Activated T-cell treated with anti-CD3 and anti-CD28 coated beads, Interleukin-2, amount 50 U/mL, for 4 hours (primary cell): ENCODE data around the gene TRIM65. TPM values are rescaled to one million over a fixed set of nuclear protein-coding genes. Genes with fewer than 3 reads are reported as not detected.

Experiments used
- ATAC-seq, 2 donors: fragments of 200-7000 bp; cut with Tn5 transposase; one replicate each; pipeline ENCODE4 v1.10.0; 2021
- DNase-seq: peaks from one replicate; pipeline ENCODE4 v3.0.0-alpha.2; 2020
- H3K27me3 Mint-ChIP-seq: one replicate; pipeline ENCODE4 v1.8.0; 2021; ENCODE audit warnings: low read depth, mixed read lengths
- H3K36me3 Mint-ChIP-seq: one replicate; pipeline ENCODE4 v1.8.0; 2022; ENCODE audit warnings: mixed read lengths; ENCODE audit not compliant: insufficient read depth
- H3K4me1 Mint-ChIP-seq: one replicate; pipeline ENCODE4 v1.8.0; 2021; ENCODE audit warnings: low read depth, mixed read lengths
- H3K4me3 Mint-ChIP-seq: one replicate; pipeline ENCODE4 v1.8.0; 2021; ENCODE audit warnings: mild to moderate bottlenecking, moderate library complexity, mixed read lengths
- H3K9me3 Mint-ChIP-seq: one replicate; pipeline ENCODE4 v1.8.0; 2021; ENCODE audit warnings: mixed read lengths
- total RNA-seq, 3 donors: library from RNA; stranded (reverse); gene quantifications; one replicate each; pipeline ENCODE4 v1.2.1, GENCODE V29; 2021

Gene TRIM65
- total RNA-seq, 3 donors from 2014 or later = 35.3 to 46.9 (median 43.7) TPM

DNA sequence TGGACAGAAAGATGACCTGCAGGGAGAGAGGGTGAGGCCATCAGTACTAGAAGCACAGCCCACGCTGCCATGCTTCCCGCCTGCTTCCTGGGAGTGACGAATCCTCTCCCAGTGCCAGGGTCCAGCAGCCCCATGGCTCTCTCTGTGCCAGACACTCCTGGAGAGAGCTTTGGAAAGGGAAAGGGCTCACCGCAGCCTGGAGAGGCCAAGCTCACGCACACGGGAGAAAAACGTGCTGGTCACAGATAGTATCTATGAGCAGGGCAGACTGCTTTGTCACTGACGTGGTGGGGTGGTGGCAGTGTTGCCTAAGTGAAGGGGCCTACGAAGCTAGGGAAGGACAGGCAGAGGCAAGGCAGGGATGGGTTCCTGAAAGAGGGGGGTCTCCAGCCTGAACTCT is 47.0 kb downstream of the TRIM65 start:
- no peak for ATAC-seq
- H3K9me3 Mint-ChIP-seq = no peaks in the 10 kb centered on the region
- peaks cover 37% of the 10 kb centered on the region for H3K4me1 Mint-ChIP-seq
- peaks cover 15% of the 10 kb centered on the region for H3K36me3 Mint-ChIP-seq
- H3K4me3 Mint-ChIP-seq = no peak overlapping the region
- no peak for DNase-seq
- no peaks in the 10 kb centered on the region for H3K27me3 Mint-ChIP-seq

DNA sequence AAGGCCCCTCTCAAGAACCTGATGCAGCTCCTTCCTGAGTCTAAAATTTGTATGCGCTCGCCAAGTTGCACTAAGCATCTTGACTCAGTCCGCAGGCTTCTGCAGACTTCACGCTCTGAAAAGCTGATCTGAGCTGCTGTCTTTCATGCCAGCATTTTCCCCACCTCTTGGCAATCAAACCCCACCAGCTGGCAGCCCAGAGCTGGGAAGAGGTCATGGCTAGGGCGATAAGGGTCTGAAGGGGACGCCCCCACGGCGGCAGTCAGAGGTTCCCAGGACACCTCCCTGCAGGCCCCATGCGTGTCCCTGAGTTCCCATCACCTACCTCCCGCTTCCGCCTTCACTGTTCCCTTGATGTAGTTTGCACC is 47.5 kb downstream of the TRIM65 start:
- Mint-ChIP-seq H3K4me1 (peaks cover 33% of the 10 kb centered on the region), H3K27me3 (no peaks in the 10 kb centered on the region), H3K4me3 (no peak overlapping the region), H3K36me3 (peaks cover 15% of the 10 kb centered on the region), H3K9me3 (no peaks in the 10 kb centered on the region)
- DNase-seq (no peak), ATAC-seq (no peak)

DNA sequence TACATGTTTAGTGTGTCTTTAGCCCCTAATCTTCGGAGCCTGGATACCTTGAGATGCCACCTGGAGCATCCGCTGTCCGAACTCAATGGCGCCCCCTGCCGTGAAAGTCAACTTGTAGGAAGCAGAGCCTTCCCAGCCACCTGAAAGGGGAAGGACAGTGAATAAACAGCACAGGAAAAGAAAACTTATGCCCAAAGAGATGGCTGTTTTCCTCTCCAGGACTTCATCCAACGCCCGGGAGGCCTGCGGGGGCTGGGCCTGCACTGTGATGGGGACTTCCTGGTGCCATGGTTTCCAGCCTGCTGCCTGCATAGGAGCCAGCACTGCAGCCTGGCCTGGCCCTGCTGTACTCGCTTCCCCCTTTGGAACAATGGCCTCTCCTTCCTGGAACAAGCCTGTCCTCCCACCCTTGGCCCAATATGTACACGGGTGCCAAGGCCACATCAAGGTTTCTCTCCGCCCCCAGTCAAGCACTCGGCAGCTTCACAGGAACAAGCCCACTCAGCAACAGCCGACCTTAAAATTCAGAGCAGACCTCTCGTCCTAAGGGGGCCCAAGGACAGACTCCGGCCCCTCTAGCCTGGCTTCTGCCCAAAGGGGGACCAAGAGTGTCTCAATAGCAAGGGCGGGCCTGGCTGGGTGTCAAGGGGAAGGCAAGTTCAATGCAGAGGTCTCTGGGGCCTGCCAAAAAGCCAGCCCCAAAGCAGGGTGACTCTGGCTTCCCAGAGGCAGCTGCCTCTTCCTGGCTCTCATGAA is 48.0 kb downstream of the TRIM65 start:
- Mint-ChIP-seq H3K9me3 (no peaks in the 10 kb centered on the region), H3K4me3 (no peak overlapping the region), H3K4me1 (peaks cover 32% of the 10 kb centered on the region), H3K27me3 (no peaks in the 10 kb centered on the region), H3K36me3 (peaks cover 15% of the 10 kb centered on the region)
- DNase-seq (peak; percentile 84), ATAC-seq (peak; percentile 19 to 28)

DNA sequence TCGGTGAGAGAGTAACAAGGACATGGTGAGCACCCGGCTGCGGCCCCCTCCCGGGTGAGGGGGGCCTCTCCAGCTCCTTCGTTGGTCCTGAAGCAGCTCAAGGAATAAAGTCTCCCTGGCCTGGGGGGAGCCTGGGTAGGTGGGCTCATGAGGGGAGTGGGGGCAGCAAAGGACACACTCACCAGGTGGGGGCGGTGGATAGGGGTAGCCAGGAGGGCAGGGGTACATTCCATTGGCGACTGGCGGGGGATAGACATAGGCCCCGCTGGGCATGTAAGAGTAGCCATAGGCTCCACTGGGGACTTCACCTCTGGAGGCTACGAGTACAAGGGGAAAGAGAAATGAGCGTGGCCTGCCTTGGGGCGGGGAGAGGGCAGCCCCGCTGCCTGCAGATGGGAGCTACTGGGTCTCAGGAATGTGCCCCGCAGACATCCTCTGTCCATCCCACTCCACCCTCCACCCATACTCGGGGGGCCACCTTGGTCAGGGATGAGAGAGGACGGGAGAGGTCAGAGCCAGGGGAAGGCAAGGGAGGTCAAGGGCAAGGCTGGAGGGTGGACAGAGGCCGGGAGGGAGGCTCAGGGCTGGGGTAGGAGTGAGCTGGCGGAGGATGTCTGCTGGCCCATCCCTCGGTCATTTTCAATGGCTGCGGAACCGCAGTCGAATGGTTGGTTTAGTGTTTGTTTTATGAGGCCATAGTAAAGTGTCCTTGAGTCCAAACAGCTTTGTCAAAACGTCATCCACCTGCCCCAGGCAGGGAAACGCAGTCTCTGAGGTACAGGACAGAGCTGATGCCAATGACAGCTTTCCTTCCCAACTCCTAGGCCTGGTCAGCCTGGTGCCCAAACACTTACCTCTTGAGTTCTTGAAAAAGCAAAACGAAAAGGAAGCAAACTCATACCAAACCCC is 48.9 kb downstream of the TRIM65 start:
- peaks cover 15% of the 10 kb centered on the region for H3K36me3 Mint-ChIP-seq
- ATAC-seq (no peak), DNase-seq (no peak)
- H3K4me1 Mint-ChIP-seq = peaks cover 24% of the 10 kb centered on the region
- no peak overlapping the region for H3K4me3 Mint-ChIP-seq
- no peaks in the 10 kb centered on the region for H3K27me3 Mint-ChIP-seq
- H3K9me3 Mint-ChIP-seq = no peaks in the 10 kb centered on the region

DNA sequence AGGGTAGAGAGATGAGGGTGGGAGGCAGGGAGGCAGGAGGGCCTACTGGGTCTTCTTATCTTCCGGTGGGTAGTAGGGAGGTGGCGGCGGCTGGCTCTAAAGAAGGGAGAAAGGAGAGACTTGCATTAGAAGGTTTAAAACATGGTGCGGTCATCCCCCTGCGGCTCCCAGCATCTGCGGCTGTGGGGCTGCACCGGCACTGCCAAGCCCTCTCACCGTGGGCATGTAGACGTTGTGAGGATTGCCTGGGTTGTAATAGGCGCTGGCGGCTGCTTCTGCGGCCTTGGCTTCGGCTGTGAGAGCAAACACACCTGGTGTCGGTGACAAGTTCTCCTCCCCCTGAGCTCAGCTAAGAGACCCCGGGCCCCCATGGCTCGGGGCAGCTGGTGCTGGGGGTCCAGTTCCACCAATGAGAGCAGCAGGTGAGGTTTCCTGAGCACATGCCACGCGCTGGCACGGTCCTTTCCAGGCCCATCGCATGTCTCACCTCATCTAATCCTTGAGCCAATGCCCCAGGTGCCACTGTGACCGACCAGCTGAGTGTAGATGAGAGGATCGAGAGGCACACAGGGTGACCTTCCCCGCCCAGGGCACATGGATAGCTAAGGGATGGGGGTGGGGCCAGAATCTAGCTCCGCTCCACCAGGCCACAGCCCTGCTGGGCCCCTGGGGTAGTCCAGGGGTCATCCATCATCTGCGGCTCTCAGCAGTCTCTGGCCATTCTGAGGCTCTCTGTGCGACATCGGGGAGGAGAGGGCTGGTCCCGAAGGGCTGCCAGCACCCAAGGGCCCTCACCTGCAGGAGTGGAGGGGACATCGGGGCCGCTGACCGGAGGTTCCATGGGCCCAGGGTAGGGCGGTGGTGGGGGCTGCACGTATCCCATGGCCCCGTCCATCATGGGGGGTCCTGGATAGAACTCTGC is 49.8 kb downstream of the TRIM65 start:
- Mint-ChIP-seq H3K4me3 (no peak overlapping the region), H3K27me3 (no peaks in the 10 kb centered on the region), H3K36me3 (peaks cover 15% of the 10 kb centered on the region), H3K9me3 (no peaks in the 10 kb centered on the region), H3K4me1 (peaks cover 26% of the 10 kb centered on the region)
- no peak for ATAC-seq
- no peak for DNase-seq

DNA sequence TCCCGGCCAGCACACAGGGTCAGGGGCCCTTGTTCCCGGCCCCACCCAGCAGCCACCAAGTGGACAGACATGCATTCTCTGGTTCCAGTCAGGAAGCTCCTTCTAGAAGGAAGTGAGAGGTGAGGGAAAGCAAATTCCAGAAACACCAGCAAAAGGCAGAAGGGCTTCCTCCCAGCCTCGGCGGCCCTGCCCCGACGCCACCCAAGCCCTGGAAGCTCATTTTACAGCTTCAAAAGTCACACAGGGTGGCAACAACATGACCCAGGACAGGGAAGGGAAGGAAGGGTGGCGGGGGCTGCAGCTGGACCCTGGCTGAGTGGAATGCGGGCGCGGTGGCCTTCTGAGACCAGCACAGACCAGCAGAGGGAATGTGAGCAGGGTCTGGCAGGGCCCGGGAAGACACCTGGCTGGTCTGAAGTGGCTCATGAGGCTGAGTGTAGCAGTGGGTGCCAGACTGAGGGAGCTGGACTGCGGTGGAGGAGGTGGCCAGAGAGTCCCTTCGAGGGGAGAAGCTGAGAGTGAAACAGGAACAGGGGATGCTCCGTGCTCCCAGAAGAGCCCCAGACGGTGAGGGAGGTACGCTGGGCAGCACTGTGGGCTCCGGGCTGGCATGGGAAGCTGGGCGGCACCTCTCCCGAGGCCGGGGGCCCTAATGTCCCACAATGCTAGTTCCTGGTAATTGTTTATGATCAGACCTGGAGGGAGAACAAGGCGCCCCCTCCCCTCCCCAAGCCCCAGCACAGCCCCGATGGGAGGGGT is 50.6 kb downstream of the TRIM65 start:
- H3K36me3 Mint-ChIP-seq = peaks cover 15% of the 10 kb centered on the region
- ATAC-seq = no peak
- H3K27me3 Mint-ChIP-seq = no peaks in the 10 kb centered on the region
- no peaks in the 10 kb centered on the region for H3K9me3 Mint-ChIP-seq
- no peak for DNase-seq
- no peak overlapping the region for H3K4me3 Mint-ChIP-seq
- peaks cover 22% of the 10 kb centered on the region for H3K4me1 Mint-ChIP-seq

DNA sequence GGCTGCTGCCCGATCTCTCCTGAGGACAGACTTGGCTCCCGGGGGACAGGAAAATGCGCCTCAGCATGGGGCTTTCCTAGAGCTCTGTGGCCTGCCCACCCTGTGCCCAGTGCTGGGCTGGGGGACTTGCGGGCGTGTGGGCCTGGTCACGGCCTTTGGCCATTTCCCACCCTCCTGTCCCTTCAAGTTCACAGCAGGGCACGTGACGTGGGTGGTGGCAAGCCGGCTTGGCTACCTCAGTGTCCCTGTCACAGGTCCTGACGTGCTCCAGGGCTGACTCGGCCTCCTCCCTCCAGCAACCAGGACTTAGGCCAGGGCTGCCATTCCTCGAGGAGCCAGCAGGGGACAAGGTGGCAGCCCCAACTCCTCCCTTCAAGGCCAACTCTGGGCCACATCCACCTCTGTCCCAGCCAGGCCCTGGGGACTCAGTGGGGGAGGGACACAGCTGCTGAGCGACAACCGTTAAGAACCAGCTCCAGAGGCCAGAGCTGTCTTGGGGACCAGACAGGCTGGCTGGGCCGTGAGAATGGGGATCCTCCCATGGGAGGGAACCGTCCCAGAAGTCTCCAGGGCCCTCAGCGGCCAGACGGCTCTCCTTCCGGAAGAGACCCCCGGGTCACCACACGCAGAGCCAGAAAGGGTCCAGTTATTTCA is 51.6 kb downstream of the TRIM65 start:
- Mint-ChIP-seq H3K4me1 (peaks cover 24% of the 10 kb centered on the region), H3K4me3 (peak overlapping the region; percentile 56), H3K36me3 (peaks cover 15% of the 10 kb centered on the region), H3K9me3 (no peaks in the 10 kb centered on the region), H3K27me3 (no peaks in the 10 kb centered on the region)
- ATAC-seq (peak; percentile 58 to 64), DNase-seq (peak; percentile 49)

DNA sequence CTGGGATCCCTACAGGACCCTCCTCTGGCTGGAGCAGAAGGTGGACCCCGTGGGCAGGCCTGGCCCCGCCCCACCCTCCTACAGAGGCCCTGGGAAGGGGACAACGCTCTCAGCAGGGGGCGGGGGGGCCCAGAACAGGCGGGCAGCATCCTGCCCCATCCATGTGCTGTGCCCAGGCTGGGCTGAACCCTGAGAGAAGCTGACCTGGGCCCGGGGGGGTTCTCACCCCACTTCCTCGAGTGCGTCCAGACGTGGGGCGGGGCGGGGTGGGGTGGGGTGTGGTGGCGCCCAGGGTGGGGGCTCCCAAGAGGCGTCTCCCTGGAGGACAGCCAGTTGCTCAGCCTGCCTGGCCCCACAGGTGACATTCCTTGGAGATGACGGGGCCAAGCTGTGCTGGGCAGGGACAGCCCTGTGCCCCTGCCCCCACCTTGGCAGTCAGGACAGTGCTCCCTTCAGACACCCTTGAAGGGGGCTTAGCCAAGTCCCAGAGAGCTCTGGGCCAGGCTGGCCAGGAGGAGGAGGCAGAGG is 52.2 kb downstream of the TRIM65 start:
- Mint-ChIP-seq H3K4me1 (peaks cover 24% of the 10 kb centered on the region), H3K36me3 (peaks cover 12% of the 10 kb centered on the region), H3K27me3 (no peaks in the 10 kb centered on the region), H3K4me3 (peak overlapping the region; percentile 93), H3K9me3 (no peaks in the 10 kb centered on the region)
- DNase-seq (no peak), ATAC-seq (peak; percentile 13 to 16)

DNA sequence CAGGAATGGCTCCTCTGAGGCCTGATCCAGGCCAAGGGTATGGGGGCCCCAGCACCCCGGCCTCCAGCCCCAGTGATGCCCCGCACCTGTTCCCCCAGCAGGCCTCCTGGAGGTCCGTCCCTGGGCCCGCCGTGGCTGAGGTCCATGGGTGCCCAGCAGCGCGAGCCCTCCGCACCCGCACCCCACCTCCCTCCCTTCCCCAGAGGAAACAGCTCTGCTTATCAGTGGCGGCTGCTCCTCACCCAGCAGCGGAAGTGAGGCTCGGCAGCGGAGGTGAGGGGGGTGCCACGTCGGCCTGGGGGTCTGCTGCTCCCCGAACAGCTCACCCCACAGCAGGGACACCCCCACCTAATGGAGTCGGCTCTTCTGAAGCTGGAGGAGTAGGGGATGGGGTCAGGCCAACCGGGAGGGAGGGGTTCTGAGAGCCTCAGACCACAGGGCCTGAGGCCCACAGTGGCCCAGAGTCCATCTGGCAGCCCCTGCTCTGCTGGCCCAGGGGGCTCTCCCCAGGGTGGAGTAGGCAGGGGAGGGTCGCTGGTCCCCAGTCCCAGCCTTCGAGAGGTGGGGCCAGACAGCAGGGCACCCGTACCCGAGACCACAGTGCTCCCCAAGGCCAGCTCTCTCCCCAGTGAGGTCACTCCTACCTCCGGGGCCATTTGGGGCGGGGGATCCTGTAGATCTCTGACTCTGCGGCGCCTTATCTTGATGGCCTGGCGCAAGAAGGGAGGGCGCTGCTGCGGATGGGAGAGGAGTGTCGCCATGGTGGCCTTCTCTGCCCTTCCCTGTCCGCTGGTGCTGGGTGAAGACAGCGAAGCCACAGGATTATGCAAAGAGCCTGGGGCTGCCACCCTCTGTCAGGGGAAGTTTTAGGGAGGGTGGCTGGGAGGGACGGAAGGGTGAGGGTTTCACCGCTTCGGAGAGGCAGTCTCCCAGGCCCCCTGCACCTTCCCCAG is 52.9 kb downstream of the TRIM65 start, which contains the start of gene UNC13D:
Gene UNC13D, minus strand, starts transcription at position 828 of the 953 bp plus-strand sequence. Its CDS starts 67 bp downstream, at position 761.
- Mint-ChIP-seq H3K9me3 (no peaks in the 10 kb centered on the region), H3K4me3 (peak within 1 kb of the TSS; percentile 93), H3K36me3 (peaks cover 12% of the 10 kb centered on the region), H3K4me1 (peaks cover 24% of the 10 kb centered on the region), H3K27me3 (no peaks in the 10 kb centered on the region)
- DNase-seq (peak; percentile 52), ATAC-seq (peak; percentile 72 to 74)

DNA sequence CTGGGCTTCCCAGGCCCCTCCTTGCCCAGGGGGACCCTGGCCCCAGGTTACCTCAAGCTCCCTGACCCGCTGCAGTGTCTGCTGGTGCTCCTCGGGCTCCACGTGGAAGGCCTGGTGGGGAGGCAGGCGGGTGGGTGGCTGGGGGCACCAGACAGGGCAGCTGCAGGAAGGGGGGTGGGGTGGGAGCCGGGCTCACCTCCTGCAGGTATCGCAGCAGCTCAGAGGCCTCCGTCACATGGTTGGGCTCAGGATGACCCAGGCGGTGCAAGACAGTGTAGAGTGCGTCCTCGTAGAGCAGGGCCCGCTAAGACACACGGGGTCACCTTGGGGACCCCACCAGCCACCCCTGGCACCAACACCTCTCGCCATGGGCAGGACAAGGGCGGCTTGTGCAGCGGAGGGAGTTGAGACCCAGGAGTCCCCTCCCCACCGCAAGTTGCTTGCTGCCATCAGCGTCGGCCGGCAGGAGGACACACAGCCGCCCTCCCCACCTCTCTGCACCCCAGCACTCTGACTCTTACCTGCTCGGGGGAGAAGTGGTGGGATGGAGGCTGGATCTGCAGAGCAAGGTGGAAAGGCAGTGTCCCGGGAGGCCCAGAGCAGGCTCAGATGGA is 53.7 kb downstream of the TRIM65 start:
- no peaks in the 10 kb centered on the region for H3K27me3 Mint-ChIP-seq

DNA sequence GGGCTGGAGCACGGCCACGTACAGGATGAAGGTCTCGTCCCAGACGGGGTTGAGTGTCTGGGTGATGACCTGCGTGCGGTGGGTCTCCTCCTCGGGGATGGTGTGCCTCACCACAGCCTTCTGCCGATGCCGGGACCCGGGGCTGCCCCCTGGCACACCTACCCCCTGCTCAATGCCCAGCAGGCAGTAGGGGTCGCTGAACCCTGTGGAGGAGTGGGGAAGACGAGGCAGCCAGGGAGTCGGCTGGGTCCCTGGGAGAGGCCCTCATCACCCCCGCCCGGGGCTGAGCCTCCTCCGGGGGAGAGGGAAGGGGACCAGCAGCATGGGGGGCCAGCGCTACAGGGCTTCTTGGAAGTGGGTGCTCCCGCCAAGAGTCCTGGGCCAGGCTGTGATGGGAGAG is 54.3 kb downstream of the TRIM65 start:
- peaks cover 17% of the 10 kb centered on the region for H3K4me1 Mint-ChIP-seq
- H3K36me3 Mint-ChIP-seq = peaks cover 13% of the 10 kb centered on the region
- ATAC-seq (no peak), DNase-seq (no peak)
- H3K4me3 Mint-ChIP-seq = peak overlapping the region; percentile 93
- no peaks in the 10 kb centered on the region for H3K9me3 Mint-ChIP-seq
- H3K27me3 Mint-ChIP-seq = no peaks in the 10 kb centered on the region

More for the DNA sequence above, 53.7 kb downstream of the TRIM65 start:
- ATAC-seq = peak; percentile 36 to 41
- H3K4me3 Mint-ChIP-seq = peak overlapping the region; percentile 93
- peaks cover 10% of the 10 kb centered on the region for H3K36me3 Mint-ChIP-seq
- no peaks in the 10 kb centered on the region for H3K9me3 Mint-ChIP-seq
- H3K4me1 Mint-ChIP-seq = peaks cover 19% of the 10 kb centered on the region
- no peak for DNase-seq

DNA sequence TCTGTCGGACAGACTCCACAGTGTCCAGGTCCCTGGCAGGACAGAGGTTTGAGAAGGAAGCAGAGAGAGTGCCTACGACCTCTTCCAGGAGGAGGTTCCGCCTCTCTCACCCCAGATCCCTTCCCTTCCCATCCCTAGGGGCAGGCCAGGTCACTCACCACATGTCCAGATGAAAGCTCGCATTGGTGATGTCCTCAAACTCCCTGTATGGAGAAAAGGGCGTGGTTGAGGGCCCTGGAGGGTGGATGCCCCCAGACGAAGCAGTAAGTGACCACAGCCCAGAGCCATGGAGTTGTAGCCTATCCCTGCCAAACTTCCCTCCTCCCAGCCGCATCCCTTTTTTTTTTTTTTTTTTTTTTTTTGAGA is 56.0 kb downstream of the TRIM65 start:
- no peak for DNase-seq
- no peak overlapping the region for H3K4me3 Mint-ChIP-seq
- H3K4me1 Mint-ChIP-seq = peaks cover 17% of the 10 kb centered on the region
- ATAC-seq = no peak
- H3K9me3 Mint-ChIP-seq = no peaks in the 10 kb centered on the region
- H3K36me3 Mint-ChIP-seq = peaks cover 11% of the 10 kb centered on the region
- no peaks in the 10 kb centered on the region for H3K27me3 Mint-ChIP-seq
